Astrocyte (in vitro differentiated cells and primary cell): ENCODE data around the gene ACAA2. TPM values are rescaled to one million over a fixed set of nuclear protein-coding genes. Genes with fewer than 3 reads are reported as not detected.

Experiments
- DNase-seq: peaks from one replicate; pipeline ENCODE4 v3.0.0-alpha.2; 2010; ENCODE audit warnings: low read depth
- FAIRE-seq: peaks from 2 replicates; lab custom pipeline; 2011; peaks lifted over from hg19 to GRCh38; lab: Jason Lieb, UNC
- H2AFZ ChIP-seq: 2 replicates; pipeline ENCODE4 v1.6.0; 2012; ENCODE audit warnings: low read depth, low read length, inconsistent platforms
- H3K27ac ChIP-seq: 2 replicates; pipeline ENCODE4 v1.5.1; 2011; ENCODE audit warnings: low read depth, low read length, inconsistent platforms
- H3K27me3 ChIP-seq: 2 replicates; pipeline ENCODE4 v1.6.0; 2011; ENCODE audit warnings: low read length, inconsistent platforms; ENCODE audit not compliant: insufficient read depth
- H3K36me3 ChIP-seq: 2 replicates; pipeline ENCODE4 v1.5.1; 2011; ENCODE audit warnings: low read length, inconsistent platforms; ENCODE audit not compliant: insufficient read depth
- H3K4me1 ChIP-seq: 2 replicates; pipeline ENCODE4 v1.5.1; 2011; ENCODE audit warnings: low read length, inconsistent platforms; ENCODE audit not compliant: insufficient read depth
- H3K4me2 ChIP-seq: 2 replicates; pipeline ENCODE4 v1.6.0; 2012; ENCODE audit warnings: low read length, inconsistent platforms
- H3K4me3 ChIP-seq: 2 replicates; pipeline ENCODE4 v1.5.1; 2011; ENCODE audit warnings: low read depth, mild to moderate bottlenecking, low read length, inconsistent platforms; ENCODE audit not compliant: insufficient read depth
- H3K79me2 ChIP-seq: 2 replicates; pipeline ENCODE4 v1.6.0; 2012; ENCODE audit warnings: mild to moderate bottlenecking, low read length, inconsistent platforms; ENCODE audit not compliant: insufficient read depth
- H3K9ac ChIP-seq: 2 replicates; pipeline ENCODE4 v1.6.0; 2012; ENCODE audit warnings: mild to moderate bottlenecking, low read length, inconsistent platforms
- H3K9me3 ChIP-seq: 2 replicates; pipeline ENCODE4 v1.5.1; 2012; ENCODE audit warnings: low read depth, mild to moderate bottlenecking, low read length, inconsistent platforms; ENCODE audit not compliant: insufficient read depth
- H4K20me1 ChIP-seq: 2 replicates; pipeline ENCODE4 v1.6.0; 2012; ENCODE audit warnings: low read length, inconsistent platforms; ENCODE audit not compliant: insufficient read depth
- H3K27ac Mint-ChIP-seq: one replicate; pipeline ENCODE4 v1.8.0; 2021; ENCODE audit warnings: mild to moderate bottlenecking, mixed read lengths; ENCODE audit not compliant: unreplicated experiment
- H3K27me3 Mint-ChIP-seq: one replicate; pipeline ENCODE4 v1.8.0; 2021; ENCODE audit warnings: low read depth, mixed read lengths; ENCODE audit not compliant: unreplicated experiment
- H3K36me3 Mint-ChIP-seq: one replicate; pipeline ENCODE4 v1.8.0; 2021; ENCODE audit warnings: low read depth, mixed read lengths; ENCODE audit not compliant: unreplicated experiment
- H3K4me1 Mint-ChIP-seq: one replicate; pipeline ENCODE4 v1.8.0; 2021; ENCODE audit warnings: low read depth, mixed read lengths; ENCODE audit not compliant: unreplicated experiment
- H3K4me3 Mint-ChIP-seq: one replicate; pipeline ENCODE4 v1.8.0; 2021; ENCODE audit warnings: mild to moderate bottlenecking, moderate library complexity, mixed read lengths; ENCODE audit not compliant: unreplicated experiment
- H3K9me3 Mint-ChIP-seq: one replicate; pipeline ENCODE4 v1.8.0; 2021; ENCODE audit warnings: mild to moderate bottlenecking, mixed read lengths; ENCODE audit not compliant: unreplicated experiment
- EZH2 ChIP-seq: IDR thresholded peaks from 2 replicates; pipeline ENCODE4 v1.6.1; 2012; ENCODE audit warnings: mild to moderate bottlenecking, low read length, inconsistent platforms; ENCODE audit not compliant: insufficient read depth
- total RNA-seq: library from RNA; stranded (reverse); gene quantifications from 2 replicates; pipeline ENCODE4 v1.2.1, GENCODE V29; 2021
- TF ChIP-seq, protein P1 (sequence below): IDR thresholded peaks from 2 replicates; pipeline ENCODE4 v1.5.1; 2011; ENCODE audit warnings: low read depth, mild to moderate bottlenecking, inconsistent platforms, low read length, moderate library complexity; ENCODE audit not compliant: insufficient read depth

The ACAA2 gene
- total RNA-seq, 1 donor from 2014 or later: 66.4 TPM

- DNase-seq (peak; percentile 26), FAIRE-seq (no peak)
- no peaks in the 10 kb centered on the region for H3K36me3 ChIP-seq
- peaks cover 28% of the 10 kb centered on the region for H3K4me1 Mint-ChIP-seq
- H3K27ac ChIP-seq: no peak overlapping the region
- H3K27me3 Mint-ChIP-seq: peaks cover 4% of the 10 kb centered on the region
- no peaks in the 10 kb centered on the region for H3K27me3 ChIP-seq
- H3K4me3 Mint-ChIP-seq: no peak overlapping the region
- peaks cover 10% of the 10 kb centered on the region for H3K36me3 Mint-ChIP-seq
- no peaks in the 10 kb centered on the region for H4K20me1 ChIP-seq
- no peaks in the 10 kb centered on the region for H3K9me3 Mint-ChIP-seq
- no peak overlapping the region for H3K4me3 ChIP-seq
- H2AFZ ChIP-seq: no peak overlapping the region
- H3K27ac Mint-ChIP-seq: no peak overlapping the region
- TF ChIP-seq, protein P1, sequence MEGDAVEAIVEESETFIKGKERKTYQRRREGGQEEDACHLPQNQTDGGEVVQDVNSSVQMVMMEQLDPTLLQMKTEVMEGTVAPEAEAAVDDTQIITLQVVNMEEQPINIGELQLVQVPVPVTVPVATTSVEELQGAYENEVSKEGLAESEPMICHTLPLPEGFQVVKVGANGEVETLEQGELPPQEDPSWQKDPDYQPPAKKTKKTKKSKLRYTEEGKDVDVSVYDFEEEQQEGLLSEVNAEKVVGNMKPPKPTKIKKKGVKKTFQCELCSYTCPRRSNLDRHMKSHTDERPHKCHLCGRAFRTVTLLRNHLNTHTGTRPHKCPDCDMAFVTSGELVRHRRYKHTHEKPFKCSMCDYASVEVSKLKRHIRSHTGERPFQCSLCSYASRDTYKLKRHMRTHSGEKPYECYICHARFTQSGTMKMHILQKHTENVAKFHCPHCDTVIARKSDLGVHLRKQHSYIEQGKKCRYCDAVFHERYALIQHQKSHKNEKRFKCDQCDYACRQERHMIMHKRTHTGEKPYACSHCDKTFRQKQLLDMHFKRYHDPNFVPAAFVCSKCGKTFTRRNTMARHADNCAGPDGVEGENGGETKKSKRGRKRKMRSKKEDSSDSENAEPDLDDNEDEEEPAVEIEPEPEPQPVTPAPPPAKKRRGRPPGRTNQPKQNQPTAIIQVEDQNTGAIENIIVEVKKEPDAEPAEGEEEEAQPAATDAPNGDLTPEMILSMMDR: no peak
- no peak for TF ChIP-seq EZH2
- no peak overlapping the region for H3K9ac ChIP-seq
- no peaks in the 10 kb centered on the region for H3K9me3 ChIP-seq
- H3K4me1 ChIP-seq: peaks cover 16% of the 10 kb centered on the region
- no peak overlapping the region for H3K4me2 ChIP-seq
- H3K79me2 ChIP-seq: no peaks in the 10 kb centered on the region
Measured at GRCh38 chr18:49846361-49846662, 33.0 kb upstream of the ACAA2 start.

- Histone ChIP-seq H2AFZ (no peak overlapping the region), H3K4me3 (no peak overlapping the region), H3K27ac (no peak overlapping the region), H4K20me1 (no peaks in the 10 kb centered on the region), H3K4me1 (peaks cover 16% of the 10 kb centered on the region), H3K9ac (no peak overlapping the region), H3K79me2 (no peaks in the 10 kb centered on the region), H3K9me3 (no peaks in the 10 kb centered on the region), H3K27me3 (no peaks in the 10 kb centered on the region), H3K36me3 (no peaks in the 10 kb centered on the region), H3K4me2 (no peak overlapping the region)
- no peak overlapping the region for H3K4me3 Mint-ChIP-seq
- no peaks in the 10 kb centered on the region for H3K9me3 Mint-ChIP-seq
- no peak overlapping the region for H3K27ac Mint-ChIP-seq
- H3K36me3 Mint-ChIP-seq: peaks cover 10% of the 10 kb centered on the region
- peaks cover 4% of the 10 kb centered on the region for H3K27me3 Mint-ChIP-seq
- FAIRE-seq (no peak), DNase-seq (no peak)
- no peak for TF ChIP-seq EZH2
- TF ChIP-seq, protein P1: no peak
- peaks cover 28% of the 10 kb centered on the region for H3K4me1 Mint-ChIP-seq
Measured at GRCh38 chr18:49845629-49846360, 32.5 kb upstream of the ACAA2 start.

GRCh38 chr18:49844903-49845302 lies 31.6 kb upstream of the ACAA2 start:
- H3K36me3 Mint-ChIP-seq: peaks cover 10% of the 10 kb centered on the region
- H3K4me1 Mint-ChIP-seq: peaks cover 26% of the 10 kb centered on the region
- DNase-seq (no peak), FAIRE-seq (no peak)
- Histone ChIP-seq H3K4me3 (no peak overlapping the region), H3K79me2 (no peaks in the 10 kb centered on the region), H3K27ac (no peak overlapping the region), H3K4me2 (no peak overlapping the region), H3K9me3 (no peaks in the 10 kb centered on the region), H2AFZ (no peak overlapping the region), H3K4me1 (peaks cover 13% of the 10 kb centered on the region), H3K36me3 (no peaks in the 10 kb centered on the region), H4K20me1 (no peaks in the 10 kb centered on the region), H3K9ac (no peak overlapping the region), H3K27me3 (no peaks in the 10 kb centered on the region)
- no peak overlapping the region for H3K4me3 Mint-ChIP-seq
- H3K27ac Mint-ChIP-seq: no peak overlapping the region
- no peaks in the 10 kb centered on the region for H3K9me3 Mint-ChIP-seq
- TF ChIP-seq, protein P1: no peak
- TF ChIP-seq EZH2: no peak
- peaks cover 4% of the 10 kb centered on the region for H3K27me3 Mint-ChIP-seq
